IPS-18a (cell line): Measurements from ENCODE around the gene CDK17.
"Not testable (repeated sequence)": the region's sequence is repeated elsewhere in the genome, so short reads cannot be mapped to it uniquely, and the experiment has no call there.

Experiments
- H3K27ac ChIP-seq: one replicate; pipeline ENCODE4 v1.5.1; 2013; ENCODE audit warnings: low read length
- H3K27me3 ChIP-seq: one replicate; pipeline ENCODE4 v1.6.1; 2013; ENCODE audit warnings: mild to moderate bottlenecking, low read length; ENCODE audit not compliant: control insufficient read depth, insufficient read depth
- H3K36me3 ChIP-seq: one replicate; pipeline ENCODE4 v1.6.1; 2013; ENCODE audit warnings: low read depth, low read length; ENCODE audit not compliant: control insufficient read depth
- H3K4me1 ChIP-seq: one replicate; pipeline ENCODE4 v1.6.1; 2013; ENCODE audit warnings: low read depth, low read length; ENCODE audit not compliant: control insufficient read depth
- H3K4me3 ChIP-seq: one replicate; pipeline ENCODE4 v1.5.1; 2013; ENCODE audit warnings: low read length
- H3K9ac ChIP-seq: one replicate; pipeline ENCODE4 v1.6.1; 2013; ENCODE audit warnings: mild to moderate bottlenecking, low read length, moderate library complexity
- H3K9me3 ChIP-seq: one replicate; pipeline ENCODE4 v1.6.1; 2013; ENCODE audit warnings: low read depth, low read length; ENCODE audit not compliant: control insufficient read depth

The CDK17 gene

DNA sequence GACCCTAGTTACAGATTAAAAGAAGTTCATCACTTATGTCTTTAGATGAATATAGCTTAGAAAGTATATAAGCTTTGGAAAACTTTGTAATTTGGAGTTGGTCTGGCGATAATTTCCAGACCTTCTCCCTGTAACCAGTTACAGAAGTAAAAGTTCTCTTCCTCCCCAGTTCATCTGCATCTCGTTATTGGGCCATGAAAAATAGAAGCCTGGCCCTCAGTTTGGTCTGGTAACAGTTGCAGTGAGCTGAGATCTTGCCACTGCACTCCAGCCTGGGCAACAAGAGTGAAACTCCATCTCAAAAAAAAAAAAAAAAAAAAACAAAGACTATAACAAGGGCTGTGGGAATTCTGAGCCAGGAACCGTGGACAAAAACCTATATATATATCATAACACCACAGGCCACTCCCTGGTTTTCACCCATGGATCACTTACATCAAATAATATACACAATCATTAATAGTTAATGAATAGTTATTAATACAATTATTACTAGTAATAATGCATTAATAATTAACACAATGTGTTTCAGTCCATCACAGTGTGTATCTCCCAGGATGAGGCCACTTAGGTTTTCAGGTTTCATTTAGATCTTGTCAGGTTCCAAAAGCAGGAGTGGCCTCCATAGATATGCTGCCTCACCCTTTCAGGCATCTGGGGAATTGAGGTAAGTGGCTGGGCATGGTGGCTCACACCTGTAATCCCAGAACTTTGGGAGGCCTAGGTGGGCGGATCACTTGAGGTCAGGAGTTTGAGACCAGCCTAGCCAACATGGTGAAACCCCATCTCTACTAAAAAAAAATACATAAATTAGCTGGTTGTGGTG lies 32.5 kb upstream of the CDK17 start:
- not testable (repeated sequence) for H3K27me3 ChIP-seq, H3K36me3 ChIP-seq, H3K9me3 ChIP-seq, H3K4me3 ChIP-seq, H3K27ac ChIP-seq, H3K9ac ChIP-seq, H3K4me1 ChIP-seq

DNA sequence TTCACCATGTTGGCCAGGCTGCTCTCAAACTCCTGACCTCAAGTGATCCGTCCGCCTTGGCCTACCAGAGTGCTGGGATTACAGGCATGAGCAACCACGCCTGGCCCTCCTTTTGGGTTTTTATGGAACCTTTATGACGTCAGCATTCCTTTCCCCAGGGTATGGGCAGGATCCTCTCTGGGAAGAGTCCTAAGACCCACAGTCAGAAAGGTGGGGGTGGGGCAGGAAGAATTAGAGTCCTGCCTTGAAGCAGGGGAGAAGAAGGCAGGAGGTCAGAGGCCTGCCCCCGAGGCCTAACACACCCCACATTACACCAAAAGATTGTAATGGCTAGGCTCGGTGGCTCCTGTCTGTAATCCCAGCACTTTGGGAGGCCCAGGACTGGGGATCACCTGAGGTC lies 30.8 kb upstream of the CDK17 start:
- Histone ChIP-seq H3K9me3 (no peaks in the 10 kb centered on the region), H3K4me1 (peaks cover 6% of the 10 kb centered on the region), H3K4me3 (no peak overlapping the region), H3K36me3 (no peaks in the 10 kb centered on the region), H3K27me3 (no peaks in the 10 kb centered on the region), H3K27ac (no peak overlapping the region), H3K9ac (no peak overlapping the region)

DNA sequence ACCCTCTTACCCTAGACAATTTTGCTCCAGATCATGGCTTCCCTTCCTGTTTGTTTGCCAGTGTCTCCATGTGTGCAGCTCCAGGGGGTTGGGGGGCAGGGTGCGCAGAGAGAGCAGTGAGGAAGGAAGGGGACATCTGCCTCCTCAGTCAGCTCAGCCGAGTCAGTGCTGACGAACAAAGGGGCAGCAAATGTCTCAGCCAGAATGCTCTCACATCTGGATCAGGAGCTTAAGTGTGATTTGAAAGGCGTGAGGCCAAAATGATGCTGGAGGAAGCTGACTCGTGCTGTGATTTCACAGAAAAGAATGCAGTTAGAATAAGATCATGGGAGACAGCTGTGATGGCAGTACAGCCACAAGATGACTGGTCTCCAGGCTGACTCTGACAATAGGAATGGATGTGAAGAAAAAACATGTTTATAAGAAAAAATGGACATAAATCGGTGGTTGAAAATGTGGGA lies 27.1 kb upstream of the CDK17 start:
- peaks cover 6% of the 10 kb centered on the region for H3K4me1 ChIP-seq
- H3K27ac ChIP-seq: no peak overlapping the region
- no peak overlapping the region for H3K9ac ChIP-seq
- no peak overlapping the region for H3K4me3 ChIP-seq
- no peaks in the 10 kb centered on the region for H3K36me3 ChIP-seq
- H3K27me3 ChIP-seq: no peaks in the 10 kb centered on the region
- no peaks in the 10 kb centered on the region for H3K9me3 ChIP-seq

DNA sequence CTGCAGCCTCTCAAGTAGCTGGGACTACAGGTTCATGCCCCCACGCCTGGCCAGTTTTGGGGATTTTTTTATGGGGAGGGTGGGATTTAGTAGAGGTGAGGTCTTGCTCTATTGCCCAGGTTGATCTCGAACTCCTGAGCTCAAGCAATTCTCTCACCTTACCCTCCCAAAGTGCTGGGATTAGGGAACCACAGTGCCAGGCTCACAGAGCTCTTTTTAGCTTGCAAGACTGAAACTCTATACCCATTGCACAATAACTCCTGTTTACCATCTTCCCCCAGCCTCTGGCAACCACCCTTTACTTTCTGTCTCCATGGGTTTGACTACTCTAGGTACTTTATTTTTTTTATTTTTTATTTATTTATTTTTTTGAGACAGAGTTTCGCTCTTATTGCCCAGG lies 25.7 kb upstream of the CDK17 start:
- Histone ChIP-seq H3K4me1 (peaks cover 6% of the 10 kb centered on the region), H3K4me3 (no peak overlapping the region), H3K27me3 (no peaks in the 10 kb centered on the region), H3K9ac (no peak overlapping the region), H3K9me3 (no peaks in the 10 kb centered on the region), H3K36me3 (no peaks in the 10 kb centered on the region), H3K27ac (no peak overlapping the region)

DNA sequence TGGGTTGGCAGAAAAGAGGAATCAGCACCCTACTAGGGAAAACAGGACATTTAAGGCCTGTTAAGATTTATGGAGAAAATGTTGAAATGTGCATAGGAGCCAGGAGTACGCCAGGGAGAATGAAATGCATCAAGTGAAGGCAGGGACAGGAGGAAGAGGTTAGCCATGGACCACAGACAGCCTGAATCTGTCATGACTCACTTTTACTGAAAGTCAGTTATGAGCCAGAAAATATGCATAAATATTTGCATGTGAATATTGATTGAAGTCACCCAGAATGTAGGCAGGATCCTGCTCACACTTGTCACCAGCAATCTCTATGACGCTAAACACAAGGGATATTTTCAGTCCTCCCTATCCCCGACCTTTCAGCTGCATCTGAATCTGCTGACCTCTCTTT lies 25.1 kb upstream of the CDK17 start:
- Histone ChIP-seq H3K9ac (no peak overlapping the region), H3K36me3 (no peaks in the 10 kb centered on the region), H3K27me3 (no peaks in the 10 kb centered on the region), H3K4me1 (peaks cover 6% of the 10 kb centered on the region), H3K9me3 (no peaks in the 10 kb centered on the region), H3K27ac (no peak overlapping the region), H3K4me3 (no peak overlapping the region)

DNA sequence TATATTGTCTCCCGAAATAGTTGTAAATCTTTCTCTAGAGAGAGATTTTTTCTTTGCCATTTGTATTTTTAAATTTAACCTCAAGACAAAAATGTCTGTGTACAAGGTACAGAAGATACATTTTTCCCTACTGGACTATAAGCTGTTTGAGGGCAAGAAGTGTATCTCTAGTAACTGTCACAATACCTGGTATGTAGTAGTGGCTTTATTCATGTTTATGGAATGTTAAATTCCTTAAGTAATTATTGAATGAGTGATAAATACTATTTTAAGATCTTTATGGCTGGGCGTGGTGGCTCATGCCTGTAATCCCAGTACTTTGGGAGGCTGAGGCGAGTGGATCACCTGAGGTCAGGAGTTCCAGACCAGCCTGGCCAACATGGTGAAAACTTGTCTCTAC lies 24.4 kb upstream of the CDK17 start:
- no peak overlapping the region for H3K27ac ChIP-seq

DNA sequence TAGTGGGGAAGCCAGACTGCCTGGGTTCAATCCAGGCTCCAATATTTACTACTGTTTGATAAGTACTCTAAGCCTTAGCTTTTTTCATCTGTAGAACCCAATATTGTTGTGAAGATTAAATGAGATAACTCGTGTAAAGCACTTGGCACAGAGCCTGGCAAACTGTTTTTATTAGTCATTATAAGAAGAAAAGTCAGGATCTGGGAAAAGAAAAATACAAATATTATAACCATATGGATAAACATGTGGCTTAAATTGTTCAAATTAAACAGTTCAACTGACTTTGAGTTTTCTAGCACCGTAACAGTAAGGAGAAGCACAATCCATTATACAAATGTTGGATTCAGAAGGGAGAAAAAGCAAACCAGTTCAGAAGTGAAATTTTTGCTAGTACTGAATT lies 22.0 kb upstream of the CDK17 start:
- H3K4me3 ChIP-seq: no peak overlapping the region
- no peak overlapping the region for H3K9ac ChIP-seq

More for the DNA sequence above, 24.4 kb upstream of the CDK17 start:
- no peak overlapping the region for H3K4me3 ChIP-seq
- H3K9me3 ChIP-seq: no peaks in the 10 kb centered on the region
- H3K9ac ChIP-seq: no peak overlapping the region
- H3K27me3 ChIP-seq: no peaks in the 10 kb centered on the region
- peaks cover 6% of the 10 kb centered on the region for H3K4me1 ChIP-seq
- no peaks in the 10 kb centered on the region for H3K36me3 ChIP-seq

DNA sequence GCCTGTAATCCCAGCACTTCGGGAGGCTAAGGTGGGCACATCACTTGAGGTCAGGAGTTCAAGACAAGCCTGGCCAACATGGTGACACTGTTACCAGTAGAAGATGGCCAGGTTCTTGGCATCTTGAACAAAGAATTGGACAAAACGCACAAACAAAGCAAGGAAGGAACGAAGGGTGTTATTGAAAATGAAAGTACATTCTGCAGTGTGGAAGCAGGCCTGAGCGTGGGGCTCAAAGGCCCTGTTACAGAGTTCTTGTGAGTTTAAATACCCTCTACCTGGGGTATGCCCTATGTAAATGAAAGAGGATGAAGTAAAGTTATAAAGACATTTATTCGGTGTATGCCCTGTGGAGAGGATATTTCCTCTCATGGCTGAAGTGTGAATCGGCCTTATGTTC lies 20.8 kb upstream of the CDK17 start:
- H3K27me3 ChIP-seq: no peaks in the 10 kb centered on the region
- no peaks in the 10 kb centered on the region for H3K4me1 ChIP-seq
- no peaks in the 10 kb centered on the region for H3K9me3 ChIP-seq
- H3K27ac ChIP-seq: no peak overlapping the region
- H3K9ac ChIP-seq: no peak overlapping the region
- H3K4me3 ChIP-seq: no peak overlapping the region
- H3K36me3 ChIP-seq: no peaks in the 10 kb centered on the region

More for the DNA sequence above, 22.0 kb upstream of the CDK17 start:
- H3K36me3 ChIP-seq: no peaks in the 10 kb centered on the region
- H3K27ac ChIP-seq: no peak overlapping the region
- H3K9me3 ChIP-seq: no peaks in the 10 kb centered on the region
- H3K27me3 ChIP-seq: no peaks in the 10 kb centered on the region
- peaks cover 3% of the 10 kb centered on the region for H3K4me1 ChIP-seq

DNA sequence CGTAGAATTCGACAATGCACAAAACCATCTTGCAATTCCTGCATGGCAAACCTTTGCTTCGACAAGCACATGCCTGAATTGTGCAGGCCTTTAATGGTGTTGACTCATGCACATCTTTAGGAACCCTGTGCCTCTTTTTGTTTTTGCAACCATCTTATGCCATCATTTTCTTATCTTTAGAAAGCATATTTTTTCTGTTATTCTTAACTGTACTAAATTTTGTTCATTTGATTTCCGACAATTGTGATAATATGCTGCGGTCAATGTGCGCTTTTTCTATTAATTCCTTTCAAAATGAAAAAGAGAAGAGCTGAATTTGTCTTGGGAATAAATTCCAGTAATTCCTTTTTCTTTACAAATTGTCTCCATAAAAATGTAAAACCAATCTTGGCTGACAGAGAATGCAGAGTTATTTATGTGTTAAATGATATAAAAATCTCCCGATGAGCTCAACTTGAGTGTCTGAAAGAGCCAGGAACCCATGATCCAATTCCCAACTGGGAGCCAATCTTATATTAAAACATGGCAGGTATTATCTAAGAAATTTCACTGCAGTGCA lies 20.1 kb upstream of the CDK17 start:
- no peak overlapping the region for H3K9ac ChIP-seq

DNA sequence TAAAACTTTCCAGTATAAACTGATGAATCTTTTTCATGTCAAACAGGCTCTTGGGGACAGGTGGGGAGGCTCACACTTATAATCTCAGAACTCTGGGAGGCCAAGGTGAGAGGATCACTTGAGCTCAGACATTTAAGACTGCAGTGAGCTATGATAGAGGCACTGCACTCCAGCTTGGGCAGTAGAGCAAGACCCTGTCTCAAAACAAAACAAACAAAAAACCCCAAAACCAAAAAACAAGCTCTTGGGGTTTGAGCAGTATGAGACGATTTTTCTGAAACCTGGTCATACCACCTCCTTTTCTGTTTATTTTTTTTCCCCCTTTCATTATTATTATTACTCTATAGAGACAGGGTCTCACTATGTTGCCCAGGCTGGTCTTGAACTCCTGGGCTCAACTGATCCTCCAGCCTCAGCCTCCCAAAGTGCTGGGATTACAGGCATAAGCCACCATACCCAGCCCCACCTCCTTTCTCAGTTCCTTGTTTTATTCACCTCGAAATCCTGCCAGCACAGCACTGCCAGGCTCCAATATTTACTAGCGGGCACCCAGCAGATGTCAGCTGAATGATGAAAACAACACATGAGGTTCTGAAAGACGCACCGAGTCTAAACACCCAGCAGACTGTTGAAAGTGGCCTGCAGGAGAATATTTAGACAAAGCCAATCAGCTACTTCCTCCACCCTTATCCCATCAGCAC lies 19.5 kb upstream of the CDK17 start:
- Histone ChIP-seq H3K4me1 (no peaks in the 10 kb centered on the region), H3K27me3 (no peaks in the 10 kb centered on the region), H3K4me3 (no peak overlapping the region), H3K9ac (no peak overlapping the region), H3K9me3 (no peaks in the 10 kb centered on the region), H3K36me3 (no peaks in the 10 kb centered on the region), H3K27ac (no peak overlapping the region)

More for the DNA sequence above, 20.1 kb upstream of the CDK17 start:
- H3K27me3 ChIP-seq: no peaks in the 10 kb centered on the region
- no peaks in the 10 kb centered on the region for H3K36me3 ChIP-seq
- no peak overlapping the region for H3K4me3 ChIP-seq
- no peaks in the 10 kb centered on the region for H3K4me1 ChIP-seq
- no peak overlapping the region for H3K27ac ChIP-seq
- no peaks in the 10 kb centered on the region for H3K9me3 ChIP-seq

DNA sequence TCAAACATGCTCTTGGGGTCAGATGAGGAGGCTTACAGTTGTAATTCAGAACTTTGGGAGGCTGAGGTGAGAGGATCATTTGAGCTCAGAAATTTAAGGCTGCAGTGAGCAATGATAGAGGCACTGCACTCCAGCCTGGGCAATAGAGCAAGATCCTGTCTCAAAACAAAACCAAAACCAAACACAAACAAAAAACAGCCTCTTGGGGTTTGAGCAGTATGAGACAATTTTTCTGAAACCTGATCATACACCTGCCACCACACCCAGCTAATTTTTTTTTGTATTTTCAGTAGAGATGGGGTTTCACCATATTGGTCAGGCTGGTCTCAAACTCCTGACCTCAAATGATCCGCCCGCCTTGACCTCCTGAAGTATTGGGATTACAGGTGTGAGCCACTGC lies 17.4 kb upstream of the CDK17 start:
- not testable (repeated sequence) for H3K27me3 ChIP-seq, H3K9ac ChIP-seq, H3K27ac ChIP-seq

More for the DNA sequence above, 17.4 kb upstream of the CDK17 start:
- H3K36me3 ChIP-seq, H3K4me3 ChIP-seq, H3K4me1 ChIP-seq, H3K9me3 ChIP-seq: not testable (repeated sequence)
